C4-2B (cell line): ENCODE data around the gene UNC50.
A peak's percentile ranks its signal among the peaks of the same experiment; 100 is the strongest.

Experiments
- H3K27ac ChIP-seq: fragments of 450-650 bp; 2 replicates; pipeline ENCODE4 v1.5.1; 2017
- ZFX ChIP-seq: fragments of 450-650 bp; IDR thresholded peaks from 2 replicates; pipeline ENCODE4 v1.6.1; 2017
- TF ChIP-seq, protein P1 (sequence below): fragments of 450-650 bp; conservative IDR thresholded peaks from 2 replicates; pipeline ENCODE4 v1.5.1; 2017; ENCODE audit warnings: mild to moderate bottlenecking

Gene UNC50

DNA sequence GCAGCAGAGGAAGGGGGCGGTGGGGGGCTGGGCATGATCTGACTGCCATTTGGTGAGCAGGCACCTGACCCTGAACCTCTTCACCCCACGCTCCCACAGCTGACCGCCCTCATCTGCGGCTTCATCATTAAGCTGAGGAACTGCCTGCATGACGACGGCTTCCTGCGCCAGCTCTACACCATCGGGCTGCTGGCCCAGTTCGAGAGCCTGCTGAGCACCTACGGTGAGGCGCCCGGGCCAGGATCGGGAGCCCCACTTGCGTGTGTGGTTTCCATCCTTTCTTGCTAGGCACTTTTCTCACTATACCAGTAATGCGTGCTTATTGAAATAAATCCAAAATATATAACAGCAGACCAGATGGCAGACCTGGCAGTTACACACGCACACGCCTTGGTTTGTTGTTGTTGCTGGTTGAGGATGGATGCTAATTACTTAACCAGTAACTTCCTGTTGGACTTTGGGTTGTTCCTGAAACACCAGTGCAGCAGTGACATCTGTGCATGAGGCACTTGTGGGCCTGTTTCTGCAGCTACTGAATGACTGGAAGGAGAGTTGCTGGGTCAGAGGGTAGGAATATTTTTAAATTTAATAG lies 43.8 kb upstream of the UNC50 start:
- TF ChIP-seq, protein P1, sequence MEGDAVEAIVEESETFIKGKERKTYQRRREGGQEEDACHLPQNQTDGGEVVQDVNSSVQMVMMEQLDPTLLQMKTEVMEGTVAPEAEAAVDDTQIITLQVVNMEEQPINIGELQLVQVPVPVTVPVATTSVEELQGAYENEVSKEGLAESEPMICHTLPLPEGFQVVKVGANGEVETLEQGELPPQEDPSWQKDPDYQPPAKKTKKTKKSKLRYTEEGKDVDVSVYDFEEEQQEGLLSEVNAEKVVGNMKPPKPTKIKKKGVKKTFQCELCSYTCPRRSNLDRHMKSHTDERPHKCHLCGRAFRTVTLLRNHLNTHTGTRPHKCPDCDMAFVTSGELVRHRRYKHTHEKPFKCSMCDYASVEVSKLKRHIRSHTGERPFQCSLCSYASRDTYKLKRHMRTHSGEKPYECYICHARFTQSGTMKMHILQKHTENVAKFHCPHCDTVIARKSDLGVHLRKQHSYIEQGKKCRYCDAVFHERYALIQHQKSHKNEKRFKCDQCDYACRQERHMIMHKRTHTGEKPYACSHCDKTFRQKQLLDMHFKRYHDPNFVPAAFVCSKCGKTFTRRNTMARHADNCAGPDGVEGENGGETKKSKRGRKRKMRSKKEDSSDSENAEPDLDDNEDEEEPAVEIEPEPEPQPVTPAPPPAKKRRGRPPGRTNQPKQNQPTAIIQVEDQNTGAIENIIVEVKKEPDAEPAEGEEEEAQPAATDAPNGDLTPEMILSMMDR, result no peak
- TF ChIP-seq ZFX, result no peak
- H3K27ac ChIP-seq, result no peak overlapping the region

- no peak overlapping the region for H3K27ac ChIP-seq
- TF ChIP-seq, protein P1, result no peak
- TF ChIP-seq ZFX, result no peak
These were observed 43.0 kb upstream of the UNC50 start for GRCh38 chr2:98565286-98565860.

GRCh38 chr2:98565941-98566340 lies 42.4 kb upstream of the UNC50 start:
- no peak overlapping the region for H3K27ac ChIP-seq
- TF ChIP-seq ZFX, result no peak
- TF ChIP-seq, protein P1, result no peak

DNA sequence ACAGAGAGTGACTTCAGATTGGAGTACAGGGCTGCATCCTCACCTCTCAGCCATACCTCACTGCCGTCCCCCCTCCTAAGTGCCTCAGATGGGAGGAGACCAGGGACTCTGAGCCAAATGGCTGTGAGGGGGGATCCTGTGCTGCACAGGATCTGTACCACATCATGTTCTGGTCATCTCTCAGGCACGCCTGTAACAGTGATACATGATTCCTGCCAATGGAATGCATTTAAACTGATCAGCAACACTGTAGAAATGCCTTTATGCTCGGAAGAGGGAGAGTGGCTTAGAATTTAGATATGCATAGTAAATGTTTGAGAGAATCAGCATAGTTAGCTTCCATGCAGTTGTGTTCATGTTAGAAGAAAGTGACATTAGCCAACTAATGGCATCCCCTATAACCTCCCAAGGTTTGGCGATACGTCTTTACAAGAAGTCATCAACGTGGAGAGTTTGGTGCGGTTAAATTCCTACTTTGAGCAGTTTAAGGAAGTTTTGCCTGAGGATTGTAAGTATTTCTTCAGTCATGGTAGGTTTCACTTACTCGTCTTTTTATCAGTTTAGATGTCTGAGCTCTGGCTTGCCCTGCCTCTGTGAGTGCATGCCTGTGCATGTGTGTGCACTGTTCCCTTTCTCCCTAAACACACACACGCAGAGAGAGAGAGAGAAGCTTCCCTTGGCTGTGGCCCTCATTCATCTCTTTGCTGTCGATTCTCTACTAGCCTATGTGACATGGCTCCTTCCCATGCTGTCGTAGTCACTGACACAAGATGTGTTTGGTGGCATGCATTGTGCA lies 40.0 kb upstream of the UNC50 start:
- no peak for TF ChIP-seq ZFX
- TF ChIP-seq, protein P1, result no peak
- no peak overlapping the region for H3K27ac ChIP-seq

DNA sequence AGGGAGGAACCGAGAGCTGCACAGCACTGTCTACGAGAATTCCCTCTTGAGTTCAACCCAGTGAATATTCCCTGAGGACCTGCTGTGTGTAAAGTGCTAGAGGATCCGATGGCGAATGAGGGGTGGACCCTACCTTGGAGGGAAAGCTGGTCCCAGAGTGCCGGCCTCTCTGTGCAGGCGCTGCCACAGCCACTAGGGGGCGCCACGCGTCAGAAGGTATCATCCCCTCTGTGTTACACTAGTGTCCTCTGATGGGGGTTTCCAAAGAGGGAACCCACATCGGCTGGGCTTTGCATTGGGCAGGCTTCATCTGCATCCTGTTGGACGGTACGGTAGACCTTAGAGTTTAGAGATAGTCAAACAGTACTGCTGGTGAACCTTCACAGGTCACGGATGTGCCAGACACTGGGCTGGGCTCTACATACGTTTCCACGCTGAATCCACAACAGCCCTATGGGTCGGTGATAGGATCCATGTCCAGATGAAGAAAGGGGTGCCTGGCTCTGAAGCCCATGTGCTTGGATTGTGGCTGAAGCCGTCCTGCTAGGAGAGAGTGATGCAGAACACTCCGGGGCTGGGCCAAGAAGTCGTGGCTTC lies 39.1 kb upstream of the UNC50 start:
- TF ChIP-seq ZFX, result no peak
- TF ChIP-seq, protein P1, result peak; percentile 92
- no peak overlapping the region for H3K27ac ChIP-seq

DNA sequence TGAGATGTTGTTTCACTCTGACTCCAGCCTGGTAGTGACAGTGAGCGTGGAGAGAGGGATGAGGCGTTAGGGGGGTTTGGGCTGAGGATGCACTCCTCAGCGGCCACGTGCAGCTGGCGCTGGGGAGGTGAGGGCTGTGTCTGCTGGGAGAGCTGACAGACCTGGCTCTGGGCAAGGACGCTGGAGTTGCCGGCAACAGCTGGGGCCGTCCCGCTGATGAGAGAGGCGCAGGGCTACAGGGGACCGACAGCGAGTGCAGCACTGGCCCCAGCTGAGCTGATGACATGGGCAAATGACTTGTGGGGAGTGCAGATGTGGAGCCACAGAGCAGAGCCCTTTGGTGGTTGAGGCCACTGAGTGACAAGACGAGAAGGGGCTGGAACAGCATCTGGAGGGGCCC lies 38.5 kb upstream of the UNC50 start:
- no peak overlapping the region for H3K27ac ChIP-seq
- no peak for TF ChIP-seq ZFX
- TF ChIP-seq, protein P1, result no peak

DNA sequence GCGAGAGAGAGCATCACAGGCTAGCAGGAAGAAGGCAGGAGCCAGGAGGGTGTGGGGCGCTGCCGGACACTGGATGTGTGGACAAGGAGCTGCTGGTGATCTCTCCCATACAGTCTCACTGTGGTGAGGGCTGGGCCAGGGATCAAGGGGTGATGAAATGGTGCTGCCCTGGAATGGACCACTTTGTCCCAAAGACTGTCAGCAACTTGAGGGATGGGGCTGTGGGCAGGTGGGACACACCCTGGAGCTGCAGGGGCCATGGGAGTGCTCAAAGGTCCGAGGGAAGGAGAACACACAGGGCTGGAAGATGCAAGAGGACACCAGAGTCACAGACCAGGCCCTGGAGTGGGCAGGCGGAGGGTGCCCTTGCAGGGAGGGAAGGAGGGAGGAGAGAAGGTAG lies 38.0 kb upstream of the UNC50 start:
- TF ChIP-seq, protein P1, result no peak
- no peak for TF ChIP-seq ZFX
- H3K27ac ChIP-seq, result no peak overlapping the region
